KOPT-K1 (cell line): ENCODE measurements around the gene AHRR.
"Not testable (repeated sequence)": the region's sequence is repeated elsewhere in the genome, so short reads cannot be mapped to it uniquely, and the experiment has no call there.

Experiments used
- H3K27ac ChIP-seq: fragments of 200-600 bp; sonication (generic); 2 replicates; pipeline ENCODE4 v1.5.1; 2016; ENCODE audit warnings: antibody characterized with exemption, mild to moderate bottlenecking, low read depth, low read length; ENCODE audit not compliant: poor library complexity, severe bottlenecking
- H3K36me3 ChIP-seq: fragments of 200-600 bp; sonication (generic); 2 replicates; pipeline ENCODE4 v1.5.1; 2017; ENCODE audit warnings: antibody characterized with exemption, mild to moderate bottlenecking, low read length, moderate library complexity; ENCODE audit not compliant: insufficient read depth
- H3K9me3 ChIP-seq: fragments of 200-600 bp; sonication (generic); 2 replicates; pipeline ENCODE4 v1.5.1; 2017; ENCODE audit warnings: antibody characterized with exemption, low read length, mild to moderate bottlenecking; ENCODE audit not compliant: insufficient read depth, poor library complexity, severe bottlenecking

Gene AHRR

DNA sequence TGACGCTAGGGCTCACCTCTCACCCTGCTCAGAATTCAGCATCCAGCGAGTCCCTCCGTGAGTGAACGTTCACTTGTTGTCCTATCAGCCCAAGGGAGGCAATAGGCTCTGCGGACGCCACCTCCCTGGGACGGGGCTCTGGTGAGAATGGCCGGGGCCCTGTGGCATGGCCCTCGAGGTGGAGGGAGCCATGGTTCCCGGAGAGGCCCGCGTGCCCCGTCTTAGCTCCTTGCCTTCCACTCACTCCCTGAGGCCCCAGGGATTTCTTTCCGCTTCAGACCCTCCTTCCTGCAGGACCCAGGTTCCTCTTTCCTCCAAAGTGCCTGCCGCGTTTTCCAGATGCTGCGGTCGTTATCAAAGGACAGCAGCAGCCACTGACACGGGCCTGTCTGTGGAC lies 142.9 kb downstream of the AHRR start:
- H3K36me3 ChIP-seq, result peaks cover 80% of the 10 kb centered on the region
- H3K27ac ChIP-seq, result no peak overlapping the region
- no peaks in the 10 kb centered on the region for H3K9me3 ChIP-seq

DNA sequence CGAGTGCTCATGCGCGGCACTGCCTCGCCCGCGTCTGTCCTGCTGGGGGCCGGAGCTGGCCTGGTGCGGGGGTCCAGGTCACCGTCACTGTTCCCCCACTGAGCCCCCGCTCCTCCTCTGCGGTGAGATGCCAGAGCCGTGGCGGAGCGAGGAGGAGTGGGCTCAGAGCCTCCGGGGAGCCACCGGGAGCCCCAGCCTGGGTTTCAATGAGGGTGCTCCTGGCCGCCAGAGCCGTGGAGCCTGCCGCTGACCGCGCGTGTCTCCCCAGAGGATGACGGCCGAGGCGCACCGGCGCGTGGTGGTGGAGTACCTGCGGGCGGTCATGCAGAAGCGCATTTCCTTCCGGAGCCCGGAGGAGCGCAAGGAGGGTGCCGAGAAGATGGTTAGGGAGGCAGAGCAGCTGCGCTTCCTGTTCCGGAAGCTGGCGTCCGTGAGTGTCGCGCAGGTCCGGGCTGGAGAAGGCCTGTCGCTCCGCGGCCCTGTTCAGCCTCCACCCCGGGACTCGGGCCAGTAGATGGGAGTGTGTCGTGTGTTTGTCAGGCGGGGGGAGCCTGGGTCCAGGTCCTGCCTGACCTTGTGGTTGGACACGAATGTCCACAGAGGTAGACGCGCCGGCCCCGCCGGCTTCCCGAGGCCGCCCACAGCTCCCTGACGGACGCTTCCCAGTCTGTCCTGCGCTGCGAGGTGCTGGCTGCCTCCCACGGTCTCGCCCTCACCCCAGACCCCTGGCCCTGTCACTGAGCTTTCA lies 143.5 kb downstream of the AHRR start:
- Histone ChIP-seq H3K36me3 (peaks cover 80% of the 10 kb centered on the region), H3K9me3 (no peaks in the 10 kb centered on the region), H3K27ac (no peak overlapping the region)

DNA sequence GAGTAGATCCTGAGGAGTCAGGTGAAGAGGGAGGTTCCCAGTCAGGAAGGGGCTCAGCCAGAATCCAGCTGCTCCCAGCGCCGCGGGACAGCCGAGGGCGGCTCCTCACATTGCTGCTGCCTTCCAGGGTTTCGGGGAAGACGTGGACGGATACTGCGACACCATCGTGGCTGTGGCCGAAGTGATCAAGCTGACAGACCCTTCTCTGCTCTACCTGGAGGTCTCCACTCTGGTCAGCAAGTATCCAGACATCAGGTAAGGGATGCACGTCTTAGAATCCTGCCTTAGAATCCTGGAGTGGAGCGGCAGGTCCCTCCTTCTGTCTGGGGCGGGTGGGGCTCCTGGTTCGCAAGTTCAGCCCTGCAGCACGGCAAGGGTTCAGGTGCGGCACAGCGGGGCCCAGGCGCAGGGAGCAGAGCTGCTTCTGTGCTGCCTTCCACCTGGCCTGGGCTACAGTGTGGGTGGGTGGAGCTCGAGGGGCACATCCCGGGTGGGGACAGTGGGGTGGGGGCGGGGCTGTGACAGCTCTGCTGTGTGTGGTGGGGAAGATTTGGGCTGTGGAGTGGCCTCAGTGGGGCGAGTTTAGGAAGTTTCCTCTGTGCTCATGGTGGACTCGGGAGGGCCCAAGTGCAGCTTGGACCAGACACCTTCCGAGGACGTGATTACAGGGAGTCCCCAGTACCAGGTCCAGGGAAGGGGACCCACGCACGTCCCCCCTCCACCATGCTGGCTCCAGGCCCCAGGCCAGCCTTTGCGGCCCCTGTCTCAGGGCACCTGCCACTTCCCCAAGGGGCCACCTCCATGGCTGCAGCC lies 144.3 kb downstream of the AHRR start:
- Histone ChIP-seq H3K9me3 (no peaks in the 10 kb centered on the region), H3K36me3 (peaks cover 78% of the 10 kb centered on the region)

DNA sequence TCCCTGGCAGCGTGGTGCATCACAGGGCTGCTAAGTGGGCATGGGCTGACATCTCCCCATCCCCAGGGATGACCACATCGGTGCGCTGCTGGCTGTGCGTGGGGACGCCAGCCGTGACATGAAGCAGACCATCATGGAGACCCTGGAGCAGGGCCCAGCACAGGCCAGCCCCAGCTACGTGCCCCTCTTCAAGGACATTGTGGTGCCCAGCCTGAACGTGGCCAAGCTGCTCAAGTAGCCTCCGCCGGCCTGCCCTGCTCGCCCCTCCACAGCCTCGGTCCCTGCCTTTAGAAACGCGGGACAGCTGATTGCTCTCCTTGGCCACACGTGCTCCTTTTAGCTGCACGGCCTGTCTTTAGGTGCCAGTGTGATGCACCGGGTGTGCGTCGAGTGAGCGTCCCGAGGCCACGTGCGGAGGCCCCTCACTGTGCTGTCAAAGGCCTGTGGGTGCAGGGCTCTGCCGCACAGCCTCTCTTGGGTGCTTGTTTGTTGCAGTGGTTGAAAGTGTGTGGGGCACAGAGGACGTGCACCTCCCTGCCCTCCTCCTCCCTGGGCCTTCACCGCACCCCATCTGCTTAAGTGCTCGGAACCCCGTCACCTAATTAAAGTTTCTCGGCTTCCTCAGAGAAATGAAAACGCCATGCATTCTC lies 145.3 kb downstream of the AHRR start:
- Histone ChIP-seq H3K27ac (no peak overlapping the region), H3K36me3 (peaks cover 79% of the 10 kb centered on the region), H3K9me3 (no peaks in the 10 kb centered on the region)

More for the DNA sequence above, 144.3 kb downstream of the AHRR start:
- H3K27ac ChIP-seq, result no peak overlapping the region

DNA sequence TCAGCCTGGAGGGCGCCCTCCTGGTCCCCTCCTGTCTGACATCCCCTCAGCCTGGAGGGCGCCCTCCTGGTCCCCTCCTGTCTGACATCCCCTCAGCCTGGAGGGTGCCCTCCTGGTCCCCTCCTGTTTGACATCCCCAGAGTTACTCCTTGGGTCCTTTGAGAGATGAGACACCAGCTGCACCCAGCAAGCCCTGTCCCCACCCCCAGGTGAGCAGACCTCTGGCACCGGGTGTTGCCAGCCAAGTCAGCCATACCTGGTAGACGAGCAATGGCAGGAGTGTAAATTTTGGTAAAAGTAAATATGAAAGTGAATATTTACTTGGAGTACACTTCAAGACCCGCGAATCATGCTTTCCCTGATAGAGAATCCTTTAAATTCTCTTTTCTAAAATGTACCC lies 146.9 kb downstream of the AHRR start:
- Histone ChIP-seq H3K9me3 (no peaks in the 10 kb centered on the region), H3K27ac (no peak overlapping the region), H3K36me3 (peaks cover 62% of the 10 kb centered on the region)

DNA sequence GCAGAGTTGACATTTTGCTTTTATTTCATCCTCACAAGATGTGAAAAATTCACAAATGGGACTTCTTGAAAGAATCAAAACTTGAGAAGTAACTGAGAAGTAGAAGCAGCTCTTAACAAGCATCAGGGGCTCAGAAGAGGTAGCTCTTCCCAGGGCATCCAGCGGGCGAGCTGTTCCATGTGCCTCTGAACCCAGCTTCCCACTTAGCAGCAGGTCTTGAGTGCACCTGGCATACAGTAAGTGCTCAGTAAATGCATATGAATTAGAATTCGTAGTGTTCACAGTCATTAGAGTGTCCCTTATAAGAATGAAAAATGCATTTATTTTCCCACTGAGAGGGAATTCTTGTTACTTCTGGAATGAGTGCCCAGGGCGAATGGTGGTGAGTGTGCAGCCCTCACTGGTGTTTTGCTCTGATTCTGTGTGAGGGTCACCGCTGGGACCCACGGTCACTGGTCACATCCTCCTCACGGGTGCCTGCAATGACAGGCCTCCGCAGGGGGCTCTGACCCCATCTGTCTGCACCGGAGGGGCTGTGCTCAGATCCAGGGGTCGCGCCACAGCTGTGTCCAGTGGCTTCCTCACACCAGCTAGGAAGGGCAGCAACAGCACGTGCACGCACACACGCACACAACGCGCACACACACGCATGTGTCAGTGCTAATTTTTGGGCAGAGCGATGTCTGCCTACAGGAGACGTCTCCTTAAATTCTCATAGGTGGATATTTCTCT lies 148.4 kb downstream of the AHRR start:
- peaks cover 47% of the 10 kb centered on the region for H3K36me3 ChIP-seq
- no peak overlapping the region for H3K27ac ChIP-seq

DNA sequence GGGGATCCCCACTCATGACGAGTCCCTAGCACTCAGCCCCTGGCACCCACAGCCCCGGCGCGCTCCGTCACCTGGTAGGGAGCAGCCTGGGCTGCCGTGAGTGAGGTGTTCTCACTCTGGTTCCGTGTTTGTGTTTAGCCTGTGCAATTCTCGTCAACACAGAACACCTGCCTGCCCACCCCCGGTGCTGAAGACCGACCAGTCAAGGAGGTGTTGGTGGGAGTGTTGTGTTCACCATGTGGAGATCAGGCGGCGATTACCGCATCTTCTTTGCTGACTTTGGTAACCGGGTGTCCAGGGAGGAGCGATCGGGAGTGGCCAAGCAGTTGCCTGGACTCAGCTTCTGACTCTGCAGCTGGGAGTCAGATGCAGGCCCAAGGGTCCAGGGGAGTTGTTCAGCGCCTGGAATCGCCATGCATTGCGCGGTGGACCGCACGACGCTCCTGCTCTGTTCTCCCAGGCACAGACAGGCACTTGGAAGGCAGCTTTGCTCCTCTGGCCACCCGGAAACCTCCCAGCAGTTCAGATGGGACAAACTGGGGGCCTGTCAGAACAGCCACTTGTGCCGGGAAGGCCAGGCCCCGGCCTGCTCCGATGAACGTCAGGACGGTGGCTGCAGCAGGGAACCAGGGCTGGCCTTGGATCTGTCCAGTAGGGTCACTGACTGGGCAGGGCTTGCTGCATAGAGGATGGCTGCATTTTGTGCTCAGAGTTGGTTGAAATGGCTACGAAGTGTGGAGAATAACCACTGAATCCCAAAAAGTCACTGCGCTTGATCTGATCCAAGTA lies 149.6 kb downstream of the AHRR start:
- H3K36me3 ChIP-seq, result peaks cover 36% of the 10 kb centered on the region
- H3K9me3 ChIP-seq, result no peaks in the 10 kb centered on the region
- H3K27ac ChIP-seq, result no peak overlapping the region

More for the DNA sequence above, 148.4 kb downstream of the AHRR start:
- no peaks in the 10 kb centered on the region for H3K9me3 ChIP-seq

DNA sequence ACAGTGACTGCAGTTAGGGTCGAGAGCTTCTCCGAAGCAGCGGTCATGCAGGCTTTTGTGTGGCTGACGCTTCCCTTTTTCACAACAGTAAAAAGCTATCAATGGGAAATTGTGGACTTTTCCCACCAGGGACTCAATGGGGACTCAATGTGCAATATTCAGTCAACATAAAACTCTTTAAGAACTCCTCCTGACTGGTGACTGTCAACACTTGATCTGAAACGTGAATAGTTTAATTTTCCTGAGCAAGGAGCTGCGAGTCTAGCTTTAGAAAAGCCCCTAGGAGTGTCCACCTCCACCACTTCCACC lies 150.2 kb downstream of the AHRR start:
- Histone ChIP-seq H3K36me3 (peaks cover 30% of the 10 kb centered on the region), H3K27ac (peak overlapping the region; percentile 84), H3K9me3 (no peaks in the 10 kb centered on the region)

DNA sequence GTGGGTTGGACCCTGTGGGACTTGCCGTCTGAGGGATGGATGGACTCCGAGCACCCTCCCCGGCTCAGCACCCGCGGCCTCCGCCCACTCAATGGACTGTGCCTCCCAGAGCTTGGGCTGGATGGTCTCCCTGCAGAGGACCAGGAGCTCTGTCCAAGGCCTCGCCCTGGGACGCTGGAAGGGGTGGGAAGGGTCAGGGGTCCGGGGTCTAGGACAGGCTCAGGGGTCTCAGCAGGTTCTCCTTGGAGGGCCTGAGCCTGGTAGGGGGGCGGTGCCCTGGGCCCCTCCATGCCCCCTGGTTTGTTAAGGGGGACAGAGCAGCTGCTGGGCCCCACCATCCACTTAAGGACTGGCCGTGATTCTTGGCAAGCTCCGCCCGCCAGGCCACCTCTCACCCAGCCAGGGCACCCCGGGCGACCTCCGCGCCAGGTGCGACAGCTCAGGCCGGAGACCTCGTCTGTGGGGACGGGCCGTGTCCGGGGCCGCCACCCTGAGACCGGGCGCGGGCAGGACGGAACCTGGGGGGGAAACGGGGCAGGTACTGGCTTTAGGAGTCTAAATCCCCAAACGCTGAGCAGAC lies 150.7 kb downstream of the AHRR start:
- Histone ChIP-seq H3K27ac (peak overlapping the region; percentile 84), H3K36me3 (peaks cover 26% of the 10 kb centered on the region), H3K9me3 (no peaks in the 10 kb centered on the region)

DNA sequence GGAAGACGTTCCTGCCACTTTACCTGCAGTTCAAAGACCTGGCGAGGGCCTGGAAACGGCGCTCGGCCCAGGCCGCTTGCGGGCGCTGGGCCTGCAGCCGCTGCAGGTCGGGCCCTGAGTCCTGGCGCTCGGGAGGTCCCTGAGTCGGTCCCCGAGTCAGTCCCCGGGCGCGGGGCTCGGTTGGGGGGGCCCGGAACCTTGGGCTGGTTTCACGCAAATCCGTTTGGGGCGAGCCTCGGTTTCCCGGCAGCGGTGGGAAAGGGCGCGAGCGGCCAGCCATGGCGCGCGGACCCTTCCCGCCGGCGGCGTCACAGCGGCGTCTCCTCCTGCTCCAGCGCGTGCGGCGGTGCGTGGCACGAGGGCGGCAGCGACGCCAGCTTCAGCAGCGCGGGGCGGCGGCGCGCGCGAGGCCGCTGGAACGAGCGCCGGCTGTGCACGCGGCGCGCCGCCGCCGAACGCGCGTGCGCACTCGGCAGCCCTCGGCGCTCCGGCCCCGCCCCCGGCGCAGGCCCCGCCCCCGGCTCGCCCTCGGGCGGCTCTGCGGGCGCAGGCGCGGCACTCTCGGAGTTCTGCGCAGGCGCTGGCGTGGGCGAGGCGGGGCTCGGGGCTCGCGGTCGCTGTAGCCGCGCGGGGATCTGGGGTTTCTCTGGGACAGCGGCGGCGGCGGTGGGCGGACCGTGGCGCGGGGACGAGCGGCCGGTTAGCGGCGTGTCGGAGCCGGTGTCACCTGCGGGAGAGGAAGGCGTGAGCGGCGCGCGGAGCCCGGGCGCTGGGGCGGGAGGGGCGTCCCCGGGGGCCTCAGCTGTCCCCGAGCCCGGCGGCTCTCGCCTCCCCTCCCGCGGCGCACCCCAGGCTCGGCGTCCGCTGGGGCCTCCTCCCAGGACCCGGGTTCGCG lies 151.4 kb downstream of the AHRR start:
- H3K27ac ChIP-seq, result peak overlapping the region; percentile 84
- H3K9me3 ChIP-seq, result no peaks in the 10 kb centered on the region
- H3K36me3 ChIP-seq, result peaks cover 26% of the 10 kb centered on the region

DNA sequence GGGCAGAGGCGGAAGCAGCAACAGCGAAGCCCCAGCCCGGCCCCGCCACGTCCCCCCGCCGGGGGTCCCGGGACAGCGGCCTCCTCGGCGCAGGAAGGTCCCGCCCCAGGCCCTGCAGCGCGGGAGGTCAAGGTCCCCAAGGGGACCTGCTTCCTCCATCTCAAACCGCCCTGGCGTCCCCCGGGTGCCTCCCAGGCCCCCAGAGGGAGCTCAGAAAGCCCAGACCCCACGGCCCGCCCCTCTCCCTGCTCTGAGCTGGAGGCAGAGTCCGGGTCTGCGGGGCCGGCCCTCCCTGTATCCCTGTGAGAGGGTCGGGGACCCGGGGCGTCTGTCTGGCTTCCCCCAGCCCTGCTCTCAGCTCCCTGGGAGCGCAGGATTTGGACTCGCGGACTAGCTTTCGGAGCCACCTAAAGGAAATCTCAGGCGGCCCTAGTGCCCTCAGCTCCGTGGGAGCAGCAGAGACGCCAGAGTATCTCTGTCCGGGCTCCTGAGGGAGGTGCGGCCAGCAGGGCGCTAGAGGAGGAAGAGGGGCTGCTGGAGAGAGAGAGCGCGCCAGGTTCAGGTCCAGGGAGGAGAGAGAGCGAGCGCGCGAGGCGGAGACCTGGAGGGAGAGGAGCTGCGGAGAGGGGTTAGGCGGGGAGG lies 152.2 kb downstream of the AHRR start:
- peak overlapping the region; percentile 46 for H3K27ac ChIP-seq
- peaks cover 26% of the 10 kb centered on the region for H3K36me3 ChIP-seq
- no peaks in the 10 kb centered on the region for H3K9me3 ChIP-seq

DNA sequence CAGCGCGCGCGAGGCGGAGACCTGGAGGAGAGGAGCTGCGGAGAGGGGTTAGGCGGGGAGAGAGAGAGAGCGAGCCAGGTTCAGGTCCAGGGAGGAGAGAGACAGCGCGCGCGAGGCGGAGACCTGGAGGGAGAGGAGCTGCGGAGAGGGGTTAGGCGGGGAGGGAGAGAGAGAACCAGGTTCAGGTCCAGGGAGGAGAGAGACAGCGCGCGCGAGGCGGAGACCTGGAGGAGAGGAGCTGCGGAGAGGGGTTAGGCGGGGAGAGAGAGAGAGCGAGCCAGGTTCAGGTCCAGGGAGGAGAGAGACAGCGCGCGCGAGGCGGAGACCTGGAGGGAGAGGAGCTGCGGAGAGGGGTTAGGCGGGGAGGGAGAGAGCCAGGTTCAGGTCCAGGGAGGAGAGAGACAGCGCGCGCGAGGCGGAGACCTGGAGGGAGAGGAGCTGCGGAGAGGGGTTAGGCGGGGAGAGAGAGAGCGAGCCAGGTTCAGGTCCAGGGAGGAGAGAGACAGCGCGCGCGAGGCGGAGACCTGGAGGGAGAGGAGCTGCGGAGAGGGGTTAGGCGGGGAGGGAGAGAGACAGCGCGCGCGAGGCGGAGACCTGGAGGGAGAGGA lies 152.8 kb downstream of the AHRR start:
- not testable (repeated sequence) for H3K9me3 ChIP-seq, H3K27ac ChIP-seq
- peaks cover 20% of the 10 kb centered on the region for H3K36me3 ChIP-seq
